ENCODE results near the gene OR2V2.

GRCh38 chr5:181105391-181106025 lies 41.9 kb upstream of the OR2V2 start:
- TF ChIP-seq, protein P1, sequence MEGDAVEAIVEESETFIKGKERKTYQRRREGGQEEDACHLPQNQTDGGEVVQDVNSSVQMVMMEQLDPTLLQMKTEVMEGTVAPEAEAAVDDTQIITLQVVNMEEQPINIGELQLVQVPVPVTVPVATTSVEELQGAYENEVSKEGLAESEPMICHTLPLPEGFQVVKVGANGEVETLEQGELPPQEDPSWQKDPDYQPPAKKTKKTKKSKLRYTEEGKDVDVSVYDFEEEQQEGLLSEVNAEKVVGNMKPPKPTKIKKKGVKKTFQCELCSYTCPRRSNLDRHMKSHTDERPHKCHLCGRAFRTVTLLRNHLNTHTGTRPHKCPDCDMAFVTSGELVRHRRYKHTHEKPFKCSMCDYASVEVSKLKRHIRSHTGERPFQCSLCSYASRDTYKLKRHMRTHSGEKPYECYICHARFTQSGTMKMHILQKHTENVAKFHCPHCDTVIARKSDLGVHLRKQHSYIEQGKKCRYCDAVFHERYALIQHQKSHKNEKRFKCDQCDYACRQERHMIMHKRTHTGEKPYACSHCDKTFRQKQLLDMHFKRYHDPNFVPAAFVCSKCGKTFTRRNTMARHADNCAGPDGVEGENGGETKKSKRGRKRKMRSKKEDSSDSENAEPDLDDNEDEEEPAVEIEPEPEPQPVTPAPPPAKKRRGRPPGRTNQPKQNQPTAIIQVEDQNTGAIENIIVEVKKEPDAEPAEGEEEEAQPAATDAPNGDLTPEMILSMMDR (conservative IDR thresholded peaks at IDR 0.05; ENCODE audit: low read length) = no peak
- no peak for TF ChIP-seq EZH2phosphoT487 (IDR thresholded peaks at IDR 0.05; ENCODE audit: borderline replicate concordance)

Data from Loucy (cell line).